ENCODE results near the gene PLEKHG4. TPM values are rescaled to one million over a fixed set of nuclear protein-coding genes. Genes with fewer than 3 reads are reported as not detected.

PLEKHG4 gene
- total RNA-seq, 1 donor from 2014 or later, result 12.4 TPM

GRCh38 chr16:67240506-67240905 is 38.8 kb upstream of the PLEKHG4 start:
- H3K36me3 ChIP-seq, result peaks cover 41% of the 10 kb centered on the region
- no peaks in the 10 kb centered on the region for H3K9me3 ChIP-seq
- H3K27me3 ChIP-seq (ENCODE audit: low read depth), result no peaks in the 10 kb centered on the region
- DNase-seq (peak; percentile 84), ATAC-seq (peak; percentile 80 to 85)
- peak overlapping the region; percentile 93 for H3K27ac ChIP-seq
- peak overlapping the region; percentile 11 for H3K4me3 ChIP-seq
- intact Hi-C loops (cut with DNase I), result no loop called here
- peaks cover 65% of the 10 kb centered on the region for H3K4me1 ChIP-seq
- TF ChIP-seq CTCF (IDR thresholded peaks at IDR 0.05), result no peak

DNA sequence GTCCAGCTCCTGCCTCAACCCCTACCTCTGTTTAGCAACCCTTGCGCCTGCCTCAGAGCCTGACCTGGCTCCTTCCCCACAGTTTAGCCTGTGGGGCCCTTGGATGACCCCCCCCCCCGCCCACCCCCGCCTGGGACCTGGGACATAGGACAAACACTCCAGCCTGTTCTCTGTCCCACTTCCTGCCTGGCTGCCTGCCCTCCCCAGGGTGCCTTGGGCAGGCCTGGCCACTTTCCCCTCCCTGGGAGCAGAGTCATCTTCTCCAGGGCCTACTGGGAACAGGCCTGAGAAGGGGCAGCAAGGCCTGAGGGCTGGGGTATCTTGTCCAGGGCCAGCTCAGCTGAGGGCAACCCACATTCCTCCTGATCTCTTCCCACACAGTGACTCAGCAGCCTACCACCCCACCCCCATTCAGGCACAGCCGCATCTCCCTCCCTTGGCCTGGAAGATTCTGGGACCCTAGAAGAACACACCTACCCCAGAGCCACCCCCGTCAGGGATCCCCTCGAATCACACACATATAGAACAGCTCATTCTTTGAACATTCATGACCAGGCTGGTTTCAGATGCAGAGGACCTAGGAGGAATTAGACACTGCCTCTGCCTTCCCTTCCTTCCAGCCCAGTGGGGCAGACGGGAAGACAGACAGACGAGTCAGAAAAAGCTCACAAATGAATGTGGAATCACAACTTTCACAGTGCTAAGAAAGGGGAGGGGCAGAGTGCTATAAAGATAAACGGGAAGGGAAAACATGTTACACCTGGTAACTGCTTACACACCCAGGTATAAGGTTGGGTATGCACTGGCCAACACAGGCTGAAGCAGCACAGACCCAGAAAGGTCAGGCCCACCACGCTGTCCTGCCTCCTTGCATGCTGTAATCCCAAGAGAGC is 38.1 kb upstream of the PLEKHG4 start:
- H3K27ac ChIP-seq, result peak overlapping the region; percentile 93
- intact Hi-C loops (cut with DNase I), result no loop called here
- no peak for TF ChIP-seq CTCF (IDR thresholded peaks at IDR 0.05)
- DNase-seq (peak; percentile 90), ATAC-seq (peak; percentile 71 to 80)
- no peaks in the 10 kb centered on the region for H3K9me3 ChIP-seq
- H3K4me3 ChIP-seq, result peak overlapping the region; percentile 11
- H3K4me1 ChIP-seq, result peaks cover 70% of the 10 kb centered on the region
- peaks cover 33% of the 10 kb centered on the region for H3K36me3 ChIP-seq
- H3K27me3 ChIP-seq (ENCODE audit: low read depth), result no peaks in the 10 kb centered on the region

DNA sequence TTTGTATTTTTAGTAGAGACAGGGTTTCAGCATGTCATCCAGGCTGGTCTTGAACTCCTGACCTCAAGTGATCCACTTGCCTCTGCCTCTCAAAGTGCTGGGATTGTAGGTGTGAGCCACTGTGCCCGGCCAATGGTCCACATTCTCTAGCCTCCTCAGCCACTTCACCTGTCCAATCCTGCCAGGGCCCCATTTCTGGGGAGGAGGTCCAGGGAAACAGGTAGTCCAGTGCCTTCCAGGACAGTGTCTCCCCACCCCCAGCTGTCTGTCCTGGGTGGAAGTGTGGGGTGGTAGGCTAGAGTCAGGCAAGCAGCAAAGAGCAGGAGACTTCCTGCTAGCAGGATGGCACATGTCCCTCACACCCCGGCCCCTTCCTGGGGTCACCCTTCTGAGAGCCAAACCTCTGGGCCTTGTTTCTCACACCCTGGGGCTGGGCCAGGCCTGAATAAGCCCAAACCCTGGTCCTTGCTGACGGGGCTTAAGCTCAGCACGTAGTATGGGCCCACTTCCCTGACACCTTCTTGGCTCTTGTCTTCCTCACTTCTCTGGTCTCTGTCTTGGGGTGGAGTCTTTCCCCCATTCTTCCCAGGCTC is 37.1 kb upstream of the PLEKHG4 start:
- Histone ChIP-seq H3K4me3 (no peak overlapping the region), H3K36me3 (peaks cover 24% of the 10 kb centered on the region), H3K9me3 (no peaks in the 10 kb centered on the region), H3K27ac (peak overlapping the region; percentile 93), H3K4me1 (peaks cover 70% of the 10 kb centered on the region), H3K27me3 (ENCODE audit: low read depth) (no peaks in the 10 kb centered on the region)
- peak; percentile 69 for DNase-seq
- no peak for ATAC-seq
- intact Hi-C loops (cut with DNase I), result no loop called here
- TF ChIP-seq CTCF (IDR thresholded peaks at IDR 0.05), result no peak

- no peak for TF ChIP-seq CTCF (IDR thresholded peaks at IDR 0.05)
- peak overlapping the region; percentile 93 for H3K27ac ChIP-seq
- ATAC-seq (no peak), DNase-seq (peak; percentile 64)
- H3K9me3 ChIP-seq, result no peaks in the 10 kb centered on the region
- intact Hi-C loops (cut with DNase I), result no loop called here
- peaks cover 11% of the 10 kb centered on the region for H3K36me3 ChIP-seq
- H3K4me1 ChIP-seq, result peaks cover 80% of the 10 kb centered on the region
- peak overlapping the region; percentile 99 for H3K4me3 ChIP-seq
- H3K27me3 ChIP-seq (ENCODE audit: low read depth), result no peaks in the 10 kb centered on the region
Observed at GRCh38 chr16:67243481-67243880, 35.9 kb upstream of the PLEKHG4 start.

DNA sequence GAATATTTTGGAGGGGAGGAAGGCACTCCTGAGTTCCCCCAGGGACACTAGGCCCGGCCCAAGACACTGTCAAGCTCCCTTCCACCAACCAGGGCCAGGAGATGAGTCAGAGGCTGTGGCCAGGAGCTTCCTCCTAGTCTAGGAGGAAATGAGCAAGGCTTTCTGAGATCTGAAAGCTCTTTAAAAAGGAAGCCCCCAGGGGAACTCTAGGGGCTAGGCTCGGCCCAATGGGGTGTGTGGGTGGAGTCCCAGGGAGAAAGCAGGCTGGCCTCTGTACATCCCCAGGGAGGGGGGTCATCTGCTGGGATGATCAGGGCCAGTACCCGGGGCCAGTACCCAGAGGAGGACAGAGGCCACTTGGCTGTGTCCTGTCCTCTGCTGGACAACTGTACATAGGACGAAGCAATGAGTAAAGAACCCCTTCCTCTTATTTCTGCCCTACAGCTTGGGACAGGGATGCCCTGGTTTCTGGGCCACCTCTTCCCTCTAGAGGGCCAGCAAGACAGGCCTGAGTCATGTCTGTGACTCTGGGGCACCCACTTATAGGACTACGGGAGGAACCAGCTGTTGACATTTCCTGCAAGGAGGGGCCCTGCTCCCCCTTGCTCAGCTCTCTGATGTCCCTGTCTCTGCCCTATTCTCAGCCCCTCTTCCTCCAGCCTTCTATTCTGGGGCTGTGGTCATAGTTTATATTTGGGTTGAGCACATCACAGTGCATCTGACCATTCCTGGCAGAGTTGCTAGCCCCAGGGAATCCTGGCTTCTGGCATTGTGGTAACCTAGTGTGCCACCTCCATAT is 34.7 kb upstream of the PLEKHG4 start:
- Histone ChIP-seq H3K4me3 (peak overlapping the region; percentile 99), H3K4me1 (peaks cover 84% of the 10 kb centered on the region), H3K27me3 (ENCODE audit: low read depth) (peaks cover 6% of the 10 kb centered on the region), H3K27ac (peak overlapping the region; percentile 93), H3K36me3 (no peaks in the 10 kb centered on the region), H3K9me3 (no peaks in the 10 kb centered on the region)
- peak in 1 of 2 donors; percentile 15 for ATAC-seq
- intact Hi-C loops (cut with DNase I), result no loop called here
- no peak for TF ChIP-seq CTCF (IDR thresholded peaks at IDR 0.05)
- DNase-seq, result peak; percentile 89

Data from lower lobe of right lung (tissue), 2 donors.